Lower leg skin (tissue), 3 donors: ENCODE results near the gene ACVR1.

Source experiments
- CTCF ChIP-seq, 3 donors: fragments of 450-650 bp; IDR thresholded peaks; one replicate each; pipeline ENCODE4 v1.5.1; 2016; ENCODE audit warnings: antibody characterized with exemption in 3 of 3, mild to moderate bottlenecking in 3 of 3, moderate library complexity in 2 of 3
- POLR2A ChIP-seq, 2 donors: fragments of 450-650 bp; IDR thresholded peaks; one replicate each; pipeline ENCODE4 v1.6.1; 2016 to 2017; ENCODE audit warnings: antibody characterized with exemption in 2 of 2, mild to moderate bottlenecking in 1 of 2, moderate library complexity in 1 of 2

DNA sequence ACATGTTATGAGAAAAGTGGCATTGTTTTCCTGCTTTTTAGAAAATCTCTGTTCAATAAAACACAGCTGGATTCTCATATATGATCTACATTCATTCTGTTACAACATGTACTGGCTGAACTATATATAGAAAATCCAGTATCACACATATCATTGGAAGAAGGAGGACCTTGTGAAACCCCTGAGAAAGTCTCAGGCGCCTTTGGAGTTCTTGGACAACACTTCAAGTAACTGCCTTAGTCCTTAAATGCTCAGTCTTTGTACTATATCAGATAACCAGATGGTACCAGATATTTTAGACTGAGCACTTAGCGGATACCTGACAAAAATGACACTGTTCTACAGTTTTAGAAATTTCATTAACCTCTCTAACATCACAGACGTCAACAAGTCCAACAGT lies 72.2 kb downstream of the ACVR1 start:
- TF ChIP-seq CTCF (IDR thresholded peaks at IDR 0.05): no peak
- no peak for TF ChIP-seq POLR2A (IDR thresholded peaks at IDR 0.05)
